ENCODE results near the gene DAPK2. TPM values are rescaled to one million over a fixed set of nuclear protein-coding genes. Genes with fewer than 3 reads are reported as not detected.

Gene DAPK2
- total RNA-seq, 2 donors from 2014 or later, result 2.1 to 3.1 TPM

DNA sequence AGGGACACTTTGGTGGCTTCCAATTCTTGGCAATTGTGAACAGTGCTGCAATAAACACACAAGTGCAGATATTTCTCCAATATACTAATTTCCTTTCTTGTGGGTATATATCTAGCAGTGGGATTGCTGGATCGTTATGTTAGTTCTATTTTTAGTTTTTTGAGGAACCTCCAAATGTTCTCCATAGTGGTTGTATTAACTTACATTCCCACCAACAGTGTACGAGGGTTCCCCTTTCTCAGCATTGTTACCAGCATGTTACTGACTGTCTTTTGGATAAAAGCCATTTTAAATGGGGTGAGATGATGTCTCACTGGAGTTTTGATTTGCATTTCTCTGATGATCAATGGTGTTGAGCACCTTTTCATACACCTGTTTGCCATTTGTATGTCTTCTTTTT lies 92.8 kb downstream of the DAPK2 start:
- no peak for DNase-seq (ENCODE audit: low spot score)
- intact Hi-C loops (cut with DNase I), result no loop called here

DNA sequence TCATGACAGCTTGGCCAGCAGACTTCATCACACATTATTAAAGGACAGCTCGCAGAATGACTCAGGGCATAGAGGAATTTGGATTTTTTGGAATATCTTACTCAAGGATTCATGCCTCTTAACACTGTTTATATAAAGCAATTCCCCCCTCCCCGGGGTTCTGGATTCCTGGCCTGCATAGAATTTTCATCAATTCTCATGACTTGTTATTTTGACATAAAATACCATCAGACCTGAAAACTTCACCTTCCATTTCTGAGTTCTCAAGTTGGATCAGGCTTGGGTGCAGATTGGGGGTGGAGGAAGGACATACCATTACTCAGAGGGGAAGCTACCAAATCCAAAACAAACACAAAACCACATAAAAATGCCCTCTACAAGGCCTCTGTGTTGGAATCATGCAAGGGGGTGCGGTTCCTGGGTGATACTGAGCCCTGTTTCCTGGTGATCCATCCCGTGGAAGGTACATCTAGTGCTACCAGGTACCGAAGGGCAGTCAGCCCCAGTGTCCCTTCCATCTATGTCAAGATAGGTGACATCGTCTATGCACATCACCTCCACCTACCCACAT lies 95.3 kb downstream of the DAPK2 start:
- peak; percentile 16 for DNase-seq (ENCODE audit: low spot score)

DNA sequence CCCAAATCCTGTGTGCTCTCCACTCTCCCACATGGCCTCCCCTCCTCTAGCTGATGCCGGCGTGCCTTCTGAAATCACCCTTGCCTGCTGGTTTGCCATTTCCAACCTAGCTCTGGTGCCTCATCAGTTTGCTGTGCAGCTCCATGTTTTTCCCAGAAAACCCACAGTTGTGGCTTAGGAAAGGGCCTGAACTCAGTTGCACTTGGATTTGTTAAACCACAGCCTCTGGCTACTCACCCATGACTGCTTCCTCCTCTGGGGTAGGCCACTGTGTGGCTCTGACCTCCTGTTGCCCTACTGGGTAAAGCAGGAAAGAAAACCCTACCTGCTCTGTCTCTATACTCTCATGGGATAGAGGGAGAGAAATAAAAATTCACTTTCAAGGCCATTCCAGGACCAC lies 97.3 kb downstream of the DAPK2 start:
- intact Hi-C loops (cut with DNase I), result no loop called here
- DNase-seq (ENCODE audit: low spot score), result no peak

More for the DNA sequence above, 95.3 kb downstream of the DAPK2 start:
- intact Hi-C loops (cut with DNase I), result no loop called here

DNA sequence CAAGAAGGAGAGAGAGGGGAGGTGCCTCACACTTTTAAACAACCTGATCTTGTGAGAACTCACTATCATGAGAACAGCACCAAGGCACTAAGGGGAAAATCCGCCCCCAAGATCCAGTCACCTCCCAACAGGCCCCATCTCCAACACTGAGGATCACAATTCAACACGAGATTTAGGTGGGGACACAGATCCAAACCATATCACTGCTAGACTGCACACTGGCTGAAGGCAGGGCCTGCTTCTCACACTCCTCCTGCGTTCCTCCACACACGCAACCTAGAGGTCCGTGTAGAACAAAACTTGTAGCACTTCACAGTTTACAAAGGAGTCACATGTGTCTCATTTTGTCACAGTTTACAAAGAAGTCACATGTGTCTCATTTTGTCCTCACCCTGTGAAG lies 97.8 kb downstream of the DAPK2 start:
- peak; percentile 29 for DNase-seq (ENCODE audit: low spot score)
- intact Hi-C loops (cut with DNase I), result no loop called here

DNA sequence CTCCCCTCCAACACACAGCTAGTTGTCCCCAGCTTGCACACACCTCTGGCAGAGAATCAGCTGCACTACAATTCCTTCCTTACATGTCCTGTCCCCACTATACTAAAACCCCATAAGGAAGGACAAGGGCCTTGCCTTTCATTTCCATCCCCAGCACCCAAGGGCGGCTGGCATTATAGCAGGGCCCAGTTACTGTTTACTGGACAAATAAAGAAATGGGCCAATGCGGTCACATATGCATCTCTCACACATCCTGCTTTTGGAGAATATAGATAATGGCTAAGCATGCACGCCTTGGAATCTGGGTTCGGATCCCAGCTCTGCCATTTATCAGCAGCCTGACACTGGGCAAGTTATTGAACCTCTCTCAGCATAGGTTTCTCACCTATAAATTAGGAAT lies 99.1 kb downstream of the DAPK2 start:
- peak; percentile 22 for DNase-seq (ENCODE audit: low spot score)
- intact Hi-C loops (cut with DNase I), result no loop called here

- intact Hi-C loops (cut with DNase I), result no loop called here
- DNase-seq (ENCODE audit: low spot score), result peak; percentile 62
Observed at GRCh38 chr15:63946524-63947065, 99.7 kb downstream of the DAPK2 start.

GRCh38 chr15:63945838-63946298 lies 100.4 kb downstream of the DAPK2 start:
- intact Hi-C loops (cut with DNase I), result no loop called here
- DNase-seq (ENCODE audit: low spot score), result peak; percentile 64

GRCh38 chr15:63945007-63945788 lies 101.1 kb downstream of the DAPK2 start:
- intact Hi-C loops (cut with DNase I), result no loop called here
- DNase-seq (ENCODE audit: low spot score), result peak; percentile 91

DNA sequence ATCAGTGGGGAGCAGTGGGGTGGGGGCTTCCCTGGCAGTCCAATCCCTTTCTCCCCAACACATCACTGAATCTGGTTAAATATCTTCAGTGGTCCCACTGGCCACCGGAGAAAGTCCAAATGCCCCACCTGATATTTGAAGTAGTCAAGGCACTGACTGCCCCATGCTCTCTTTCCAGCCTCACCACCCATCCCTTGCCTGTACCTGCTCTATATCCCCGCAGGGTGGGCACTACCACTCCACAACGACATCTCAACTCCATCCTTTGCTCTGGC lies 101.7 kb downstream of the DAPK2 start:
- peak; percentile 38 for DNase-seq (ENCODE audit: low spot score)
- intact Hi-C loops (cut with DNase I), result loop anchor here in 1 of 2 donors (1.0 kb wide), 1 partner anchor 29 kb away; no protein-coding TSS in a partner anchor

DNA sequence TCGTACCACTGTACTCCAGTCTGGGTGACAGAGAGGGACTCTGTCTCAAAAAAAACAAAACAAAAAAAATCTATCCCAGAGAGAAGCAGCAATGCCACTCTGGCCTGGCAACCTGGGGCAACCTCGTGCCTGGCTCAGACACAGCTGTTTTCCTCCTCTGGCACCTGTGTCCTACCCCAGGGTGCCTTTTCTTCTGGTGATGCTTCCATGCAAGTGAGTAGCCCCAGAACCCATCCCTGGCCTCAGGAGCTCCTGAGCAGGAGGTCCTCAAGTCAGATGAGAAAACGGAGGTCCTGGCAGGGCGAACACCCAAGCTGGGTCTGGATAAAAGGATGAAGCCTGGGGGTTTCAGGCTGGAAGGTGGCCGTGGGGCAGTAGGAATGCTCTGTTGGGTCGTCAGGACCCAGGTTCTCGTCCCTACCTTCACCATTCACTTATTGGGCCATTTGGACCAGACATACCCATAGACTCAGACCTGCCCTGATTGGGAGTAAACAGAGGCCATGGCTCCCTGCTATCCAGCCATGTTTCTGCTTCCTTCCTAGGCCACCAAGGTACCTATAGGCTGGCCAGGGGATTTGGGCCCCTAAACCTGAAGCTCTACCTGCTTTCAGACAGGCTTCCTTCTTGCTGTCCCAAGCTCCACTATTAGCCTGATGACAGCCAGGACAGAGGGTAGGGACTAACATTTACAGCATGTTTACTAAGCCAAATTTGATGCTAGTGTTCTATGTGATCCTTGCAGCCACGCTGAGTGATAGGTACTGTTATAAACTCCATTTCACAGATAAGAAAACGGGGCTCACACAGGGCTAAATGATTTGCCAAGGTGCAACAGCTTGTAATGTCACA lies 102.2 kb downstream of the DAPK2 start:
- intact Hi-C loops (cut with DNase I), result loop anchor here in 1 of 2 donors (1.0 kb wide), 1 partner anchor 29 kb away; no protein-coding TSS in a partner anchor
- peak; percentile 40 for DNase-seq (ENCODE audit: low spot score)

GRCh38 chr15:63942486-63943365 lies 103.6 kb downstream of the DAPK2 start:
- intact Hi-C loops (cut with DNase I), result no loop called here

DNA sequence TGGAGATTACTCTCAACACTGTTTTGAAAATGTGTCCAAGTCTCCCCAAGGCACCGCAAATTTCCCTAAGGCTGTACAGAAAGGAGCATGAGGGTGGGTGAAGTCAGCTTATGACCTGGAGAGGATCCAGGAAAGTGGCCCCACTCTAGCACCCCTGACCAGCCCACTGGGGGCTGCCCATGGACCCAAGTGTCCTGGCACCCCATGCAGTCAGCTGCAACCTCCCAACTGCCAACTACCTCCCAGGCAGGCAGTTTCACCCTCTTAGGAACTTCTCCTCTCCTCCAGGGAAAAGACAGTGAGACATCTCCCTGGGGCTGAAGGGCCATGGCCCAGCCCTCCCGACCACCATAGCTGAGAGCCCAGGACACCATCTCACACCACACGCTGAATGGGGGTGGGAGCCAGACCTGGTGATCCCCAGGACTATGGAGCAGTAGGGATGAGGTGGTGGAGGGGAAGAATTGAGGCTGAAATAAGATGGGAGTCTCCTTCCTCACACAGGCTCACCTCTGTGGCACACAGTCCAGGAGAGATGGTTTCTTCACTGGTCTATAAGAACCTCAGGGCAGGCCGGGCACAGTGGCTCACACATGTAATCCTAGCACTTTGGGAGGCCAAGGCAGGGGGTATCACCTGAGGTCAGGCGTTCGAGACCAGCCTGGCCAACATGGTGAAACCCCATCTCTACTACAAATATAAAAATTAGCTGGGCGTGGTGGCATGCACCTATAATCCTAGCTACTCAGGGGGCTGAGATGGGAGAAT lies 104.4 kb downstream of the DAPK2 start:
- peak; percentile 63 for DNase-seq (ENCODE audit: low spot score)
- intact Hi-C loops (cut with DNase I), result no loop called here

More at GRCh38 chr15:63942486-63943365, 103.6 kb downstream of the DAPK2 start:
- DNase-seq (ENCODE audit: low spot score), result peak; percentile 16

DNA sequence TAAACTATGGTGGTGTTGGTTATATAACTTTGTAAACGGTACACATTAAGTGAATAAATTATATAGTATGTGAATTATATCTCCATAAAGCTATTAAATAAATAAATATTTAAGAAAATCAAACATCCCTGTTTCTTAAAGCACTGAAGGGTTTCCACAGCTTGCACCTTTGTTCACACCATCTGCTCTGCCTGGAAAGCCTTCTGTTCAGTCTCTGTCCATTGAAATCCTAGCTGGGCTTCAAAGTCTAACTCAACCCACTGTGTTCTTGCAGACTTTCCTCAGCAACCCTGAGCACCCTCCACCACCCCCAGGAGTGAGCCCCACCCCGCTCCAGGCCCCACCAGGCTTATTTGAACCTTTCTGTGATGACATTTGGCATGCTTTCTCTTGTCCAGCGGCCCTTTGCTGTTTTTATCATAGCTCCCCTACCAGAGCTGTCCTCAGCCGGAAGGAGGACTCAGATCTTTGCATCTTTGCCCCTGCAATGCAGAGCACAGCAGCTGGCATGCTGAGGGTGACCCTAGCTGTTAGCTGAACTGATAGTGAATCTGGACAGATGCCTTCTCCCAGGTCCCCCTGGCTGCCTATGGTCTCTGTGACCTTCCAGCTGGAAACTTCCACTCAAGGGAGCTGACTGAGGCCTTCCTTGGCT lies 105.2 kb downstream of the DAPK2 start:
- peak; percentile 32 for DNase-seq (ENCODE audit: low spot score)
- intact Hi-C loops (cut with DNase I), result no loop called here

DNA sequence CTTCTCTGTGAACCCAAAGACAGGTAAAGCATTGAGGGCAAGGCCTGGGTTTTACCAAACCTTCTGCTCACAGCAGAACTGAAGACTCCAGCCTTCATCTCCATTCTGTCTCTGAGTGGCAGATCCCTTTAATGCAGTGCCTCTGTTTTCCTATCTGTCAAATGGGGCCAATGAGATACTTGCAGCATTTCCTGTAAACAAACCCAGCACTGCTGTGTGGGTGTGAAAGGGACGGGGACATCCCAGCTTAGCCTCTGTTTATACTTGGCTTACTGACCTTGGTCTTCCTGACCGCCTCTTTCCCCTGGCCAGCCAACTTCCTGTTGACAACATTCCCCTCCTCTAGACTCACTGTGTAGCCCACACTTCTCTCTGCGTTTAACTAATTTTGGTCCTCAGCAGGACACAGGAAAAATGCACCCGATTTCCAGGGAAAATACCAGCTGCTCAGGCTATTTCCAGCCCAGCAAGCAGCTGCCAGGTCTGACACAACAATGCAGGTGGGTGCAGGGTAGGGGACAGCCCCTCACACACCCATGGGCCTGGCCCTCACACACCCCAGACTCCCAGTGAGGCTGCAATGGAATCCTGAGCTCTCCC lies 106.7 kb downstream of the DAPK2 start:
- peak; percentile 69 for DNase-seq (ENCODE audit: low spot score)
- intact Hi-C loops (cut with DNase I), result no loop called here

DNA sequence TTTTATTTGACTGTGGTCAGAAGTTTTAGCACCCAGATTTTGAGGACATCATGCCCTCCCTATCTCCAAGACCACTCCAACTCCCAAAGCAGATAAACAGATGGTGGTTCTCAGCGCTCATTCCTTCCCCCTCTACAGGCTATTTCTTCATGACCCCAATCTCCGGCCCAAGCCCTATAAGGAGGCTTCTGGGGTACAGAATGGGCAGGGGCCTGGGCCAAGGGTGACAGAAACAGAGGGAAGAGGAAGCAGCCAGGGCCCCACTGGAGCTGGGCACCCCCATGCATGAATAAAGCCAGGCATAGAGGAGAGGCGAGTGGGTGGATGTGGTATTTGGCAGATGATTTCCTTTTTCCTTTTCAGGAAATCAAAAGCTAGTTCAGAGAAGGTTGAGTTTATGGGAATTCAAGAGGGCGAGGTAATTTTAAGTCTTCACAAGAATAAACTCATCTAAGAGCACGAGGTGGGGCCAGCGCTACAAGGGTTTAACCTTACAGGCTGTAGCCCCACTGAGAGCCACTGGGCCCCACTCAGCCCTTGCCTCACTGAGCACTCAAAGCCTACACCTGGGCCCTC lies 107.7 kb downstream of the DAPK2 start:
- peak; percentile 68 for DNase-seq (ENCODE audit: low spot score)
- intact Hi-C loops (cut with DNase I), result no loop called here

DNA sequence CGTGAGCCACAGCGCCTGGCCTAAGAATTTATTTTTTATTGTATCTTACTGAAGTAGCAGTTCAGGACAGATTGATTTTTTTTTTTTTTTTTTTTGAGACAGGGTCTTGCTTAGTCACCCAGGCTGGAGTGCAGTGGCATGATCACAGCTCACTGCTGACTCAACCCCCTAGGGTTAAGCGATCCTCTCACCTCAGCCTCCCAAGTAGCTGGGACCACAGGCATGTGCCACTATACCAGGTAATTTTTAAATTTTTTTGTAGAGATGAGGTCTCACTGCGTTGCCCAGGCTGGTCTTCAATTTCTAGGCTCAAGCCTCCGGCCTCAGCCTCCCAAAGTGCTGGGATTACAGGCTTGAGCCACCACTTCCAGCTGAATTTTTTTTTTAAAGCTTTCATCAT lies 112.8 kb downstream of the DAPK2 start:
- peak; percentile 9 for DNase-seq (ENCODE audit: low spot score)
- intact Hi-C loops (cut with DNase I), result no loop called here

- DNase-seq (ENCODE audit: low spot score), result no peak
- intact Hi-C loops (cut with DNase I), result no loop called here
Observed at GRCh38 chr15:63931556-63931955, 114.7 kb downstream of the DAPK2 start.

Measured in posterior vena cava (tissue), 2 donors.